Measurements from ENCODE around the gene ALK.

ALK gene

GRCh38 chr2:29160184-29160583, 761.2 kb downstream of the ALK start:
- DNase-seq (ENCODE audit: low read depth, low spot score): no peak

- no peak for DNase-seq (ENCODE audit: low read depth, low spot score)
Observed at GRCh38 chr2:29159125-29159524, 762.3 kb downstream of the ALK start.

GRCh38 chr2:29157131-29157530, 764.3 kb downstream of the ALK start:
- no peak for DNase-seq (ENCODE audit: low read depth, low spot score)

GRCh38 chr2:29155578-29155977, 765.8 kb downstream of the ALK start:
- no peak for DNase-seq (ENCODE audit: low read depth, low spot score)

- no peak for DNase-seq (ENCODE audit: low read depth, low spot score)
Observed at GRCh38 chr2:29154610-29155009, 766.8 kb downstream of the ALK start.

DNA sequence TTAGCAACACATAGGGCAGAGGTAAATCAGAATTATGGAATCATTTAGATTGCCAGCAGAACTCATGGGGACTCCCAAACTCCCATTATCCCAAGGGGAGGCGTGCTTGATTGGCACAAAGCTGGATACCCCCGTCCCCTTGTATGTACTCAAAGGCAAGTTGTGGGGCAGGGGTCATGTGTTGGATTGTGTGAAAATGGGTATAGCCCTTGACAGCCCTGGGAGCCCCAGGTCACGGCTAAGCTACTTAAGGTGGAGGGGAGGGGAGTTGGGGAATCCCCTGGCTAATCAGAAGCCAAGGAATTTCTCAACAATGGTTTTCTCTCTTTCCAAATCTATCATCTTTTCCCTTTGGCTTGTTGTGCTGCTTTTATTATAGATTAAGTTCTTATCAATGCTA, 773.4 kb downstream of the ALK start:
- no peak for DNase-seq (ENCODE audit: low read depth, low spot score)

- DNase-seq (ENCODE audit: low read depth, low spot score): no peak
Observed at GRCh38 chr2:29146197-29146596, 775.2 kb downstream of the ALK start.

GRCh38 chr2:29143657-29144056, 777.7 kb downstream of the ALK start:
- DNase-seq (ENCODE audit: low read depth, low spot score): no peak

Measured in activated CD4-positive, CD25-positive, alpha-beta regulatory T cell treated with anti-CD3 and anti-CD28 coated beads, Interleukin-2, amount 50 U/mL, for 16 hours (primary cell).